RWPE2 (cell line): ENCODE data around the gene NAALADL1.

Source experiments
- ATAC-seq: fragments of 200-7000 bp; cut with Tn5 transposase; 3 replicates; pipeline ENCODE4 v1.9.1; 2021; ENCODE audit warnings: low read depth
- DNase-seq: peaks from one replicate; pipeline ENCODE4 v3.0.0-alpha.2; 2020; ENCODE audit warnings: low spot score
- H3K27ac ChIP-seq: fragments of 450-650 bp; 2 replicates; pipeline ENCODE4 v1.5.1; 2017; ENCODE audit warnings: mild to moderate bottlenecking; ENCODE audit not compliant: poor library complexity, severe bottlenecking
- H3K27me3 ChIP-seq: fragments of 250-450 bp; sonication (Bioruptor Pico); 2 replicates; pipeline ENCODE4 v1.5.1; 2021; ENCODE audit warnings: mild to moderate bottlenecking, moderate library complexity; ENCODE audit not compliant: insufficient read depth, poor library complexity, severe bottlenecking
- H3K36me3 ChIP-seq: fragments of 250-450 bp; sonication (Bioruptor Pico); 2 replicates; pipeline ENCODE4 v1.5.1; 2020; ENCODE audit warnings: low read depth, mild to moderate bottlenecking, moderate library complexity
- H3K4me1 ChIP-seq: fragments of 250-450 bp; sonication (Bioruptor Pico); 2 replicates; pipeline ENCODE4 v1.5.1; 2021; ENCODE audit warnings: mild to moderate bottlenecking, moderate library complexity; ENCODE audit not compliant: insufficient read depth, poor library complexity, severe bottlenecking
- H3K4me3 ChIP-seq: fragments of 250-450 bp; sonication (Bioruptor Pico); 2 replicates; pipeline ENCODE4 v1.5.1; 2021; ENCODE audit warnings: mild to moderate bottlenecking, moderate library complexity; ENCODE audit not compliant: severe bottlenecking
- H3K9me3 ChIP-seq: fragments of 250-450 bp; sonication (Bioruptor Pico); 2 replicates; pipeline ENCODE4 v1.5.1; 2021; ENCODE audit warnings: mild to moderate bottlenecking, moderate library complexity; ENCODE audit not compliant: severe bottlenecking
- CTCF ChIP-seq: fragments of 450-650 bp; IDR thresholded peaks from one replicate; pipeline ENCODE4 v1.5.1; 2017; ENCODE audit warnings: mild to moderate bottlenecking, moderate library complexity; ENCODE audit not compliant: poor library complexity, severe bottlenecking

The NAALADL1 gene

DNA sequence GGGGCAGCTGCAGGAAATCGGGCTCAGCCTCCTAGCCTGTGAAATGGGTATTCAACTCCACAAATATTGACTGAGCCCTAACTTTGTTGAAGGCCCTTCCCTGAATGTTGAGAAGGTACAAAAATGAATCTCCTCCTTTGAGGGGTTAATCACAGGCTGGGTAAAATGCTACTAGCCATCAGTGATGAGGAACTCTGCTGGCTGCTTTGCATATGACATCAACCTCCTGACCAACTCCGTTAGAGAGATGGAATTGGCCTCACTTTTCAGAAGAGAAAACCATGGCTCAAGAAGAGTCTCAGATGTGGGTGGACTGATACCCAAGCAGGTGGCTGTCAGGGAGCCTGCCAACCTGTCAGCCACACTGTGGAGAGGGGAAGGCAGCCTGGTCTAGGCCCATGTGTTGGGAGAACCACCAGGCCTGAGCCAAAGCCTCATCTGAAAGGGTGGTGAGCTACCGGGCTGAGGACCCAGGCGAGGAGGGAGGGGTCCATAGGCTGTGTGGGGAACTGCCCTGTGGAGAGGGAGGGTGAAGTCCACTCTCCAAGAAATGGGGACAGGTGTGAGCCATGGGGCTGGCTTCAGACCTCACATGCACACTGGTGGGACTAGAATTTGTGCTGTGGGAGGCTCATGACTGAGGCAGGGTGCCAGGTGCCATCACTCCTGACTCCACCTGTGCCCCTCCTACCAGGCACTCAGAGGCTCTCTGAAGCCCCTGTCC is 13.7 kb upstream of the NAALADL1 start:
- ATAC-seq (no peak), DNase-seq (no peak)
- peaks cover 2% of the 10 kb centered on the region for H3K36me3 ChIP-seq
- no peak for TF ChIP-seq CTCF
- no peak overlapping the region for H3K27ac ChIP-seq
- no peaks in the 10 kb centered on the region for H3K9me3 ChIP-seq
- H3K27me3 ChIP-seq = no peaks in the 10 kb centered on the region
- H3K4me3 ChIP-seq = no peak overlapping the region
- H3K4me1 ChIP-seq = no peaks in the 10 kb centered on the region

DNA sequence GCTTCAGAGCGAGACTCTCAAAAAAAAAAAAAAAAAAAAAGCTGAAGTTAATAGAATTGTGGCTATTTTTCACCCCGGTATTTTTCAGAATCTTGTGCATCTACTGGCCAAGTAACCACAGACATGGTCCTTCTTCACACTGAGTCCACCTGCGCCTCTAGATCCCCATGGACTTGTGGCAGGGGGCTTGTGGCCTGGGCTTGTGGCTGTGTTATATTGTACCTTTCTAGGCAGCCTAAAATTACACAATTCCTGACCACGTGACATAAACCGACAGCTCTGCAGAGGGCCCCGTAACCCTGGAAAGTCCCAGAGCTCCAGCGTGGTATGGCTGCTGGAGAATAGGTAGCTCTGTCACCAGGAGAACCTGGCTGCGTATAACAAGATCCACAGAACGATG is 10.9 kb upstream of the NAALADL1 start:
- Histone ChIP-seq H3K36me3 (no peaks in the 10 kb centered on the region), H3K4me1 (no peaks in the 10 kb centered on the region), H3K9me3 (no peaks in the 10 kb centered on the region), H3K4me3 (no peak overlapping the region), H3K27ac (no peak overlapping the region), H3K27me3 (no peaks in the 10 kb centered on the region)
- DNase-seq (no peak), ATAC-seq (no peak)
- no peak for TF ChIP-seq CTCF

DNA sequence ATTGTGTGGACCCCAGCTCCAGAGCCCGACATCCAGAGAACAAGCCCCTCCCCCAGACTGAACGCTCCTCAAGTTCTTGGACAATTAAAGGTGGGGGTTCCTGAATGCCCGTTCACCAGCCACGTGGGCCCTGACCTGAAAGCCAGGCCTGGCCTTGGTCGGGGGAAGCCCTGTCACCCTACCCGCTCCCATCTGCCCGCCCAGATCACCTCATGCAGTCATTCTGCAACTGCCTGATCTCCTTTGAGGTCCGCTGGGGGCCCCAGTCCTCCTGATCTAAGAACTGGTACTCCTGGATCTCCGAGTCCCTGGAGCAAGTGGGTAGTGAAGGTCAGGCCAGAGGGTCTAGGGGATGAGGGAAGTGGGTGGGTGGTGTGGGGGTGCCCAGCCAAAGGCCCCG is 9.1 kb upstream of the NAALADL1 start:
- Histone ChIP-seq H3K4me3 (no peak overlapping the region), H3K27me3 (no peaks in the 10 kb centered on the region), H3K9me3 (no peaks in the 10 kb centered on the region), H3K36me3 (no peaks in the 10 kb centered on the region), H3K4me1 (no peaks in the 10 kb centered on the region), H3K27ac (no peak overlapping the region)
- no peak for TF ChIP-seq CTCF
- no peak for ATAC-seq
- no peak for DNase-seq

- DNase-seq (no peak), ATAC-seq (no peak)
- Histone ChIP-seq H3K27ac (no peak overlapping the region), H3K36me3 (no peaks in the 10 kb centered on the region), H3K4me1 (no peaks in the 10 kb centered on the region), H3K9me3 (no peaks in the 10 kb centered on the region), H3K4me3 (no peak overlapping the region), H3K27me3 (no peaks in the 10 kb centered on the region)
- TF ChIP-seq CTCF = no peak
Observed at GRCh38 chr11:65066805-65067291, 8.5 kb upstream of the NAALADL1 start.

GRCh38 chr11:65066315-65066714 is 8.0 kb upstream of the NAALADL1 start:
- Histone ChIP-seq H3K4me3 (no peak overlapping the region), H3K4me1 (no peaks in the 10 kb centered on the region), H3K9me3 (no peaks in the 10 kb centered on the region), H3K27ac (no peak overlapping the region), H3K36me3 (no peaks in the 10 kb centered on the region), H3K27me3 (no peaks in the 10 kb centered on the region)
- ATAC-seq (no peak), DNase-seq (no peak)
- TF ChIP-seq CTCF = no peak
